IMR-90 (cell line): Measurements from ENCODE around the gene RARS2. TPM values are rescaled to one million over a fixed set of nuclear protein-coding genes. Genes with fewer than 3 reads are reported as not detected.

Experiments used
- ATAC-seq: fragments of 200-7000 bp; cut with Tn5 transposase; 2 replicates; pipeline ENCODE4 v1.9.1; 2020; ENCODE audit warnings: low read depth, mild to moderate bottlenecking, moderate library complexity
- BruUV-seq: library from RNA; stranded (reverse); fragments of 400-500 nt; replicated peaks from 2 replicates; lab custom pipeline; 2021; lab: Mats Ljungman, UMichigan
- CTCF ChIA-PET: fragments of 300-600 bp; formaldehyde crosslinking; extraction: SDS; loops from one replicate; lab custom pipeline; 2021; ENCODE audit warnings: antibody characterized with exemption; lab: Yijun Ruan, JAX
- POLR2A ChIA-PET: fragments of 300-600 bp; sonication (Branson Sonifier 250); formaldehyde crosslinking; loops from one replicate; lab custom pipeline; 2022; ENCODE audit warnings: antibody characterized with exemption; ENCODE audit not compliant: unreplicated experiment; lab: Charles Lee
- DNase-seq: peaks from one replicate; pipeline ENCODE4 v3.0.0; 2013
- H2AFZ ChIP-seq: replicated peaks from 2 replicates; pipeline ENCODE3; 2013; ENCODE audit warnings: low read length, mild to moderate bottlenecking; ENCODE audit not compliant: poor library complexity
- H2AK5ac ChIP-seq: 2 replicates; pipeline ENCODE4 v1.6.1; 2013; ENCODE audit warnings: low read depth, low read length, inconsistent platforms
- H2AK9ac ChIP-seq: replicated peaks from 2 replicates; pipeline ENCODE3; 2013; ENCODE audit warnings: mild to moderate bottlenecking, low read depth, low read length, moderate library complexity; ENCODE audit not compliant: poor library complexity
- H2BK120ac ChIP-seq: 2 replicates; pipeline ENCODE4 v1.6.1; 2013; ENCODE audit warnings: low read depth, low read length, inconsistent platforms
- H2BK15ac ChIP-seq: 3 replicates; pipeline ENCODE4 v1.6.1; 2013; ENCODE audit warnings: low read depth, low read length, inconsistent platforms
- H2BK20ac ChIP-seq: 2 replicates; pipeline ENCODE4 v1.6.1; 2013; ENCODE audit warnings: low read depth, mild to moderate bottlenecking, inconsistent platforms, low read length, moderate library complexity
- H2BK5ac ChIP-seq: 2 replicates; pipeline ENCODE4 v1.6.1; 2013; ENCODE audit warnings: mild to moderate bottlenecking, low read depth, low read length, inconsistent platforms; ENCODE audit not compliant: poor library complexity, severe bottlenecking
- H3K14ac ChIP-seq: replicated peaks from 2 replicates; pipeline ENCODE4 v1.6.1; 2013; ENCODE audit warnings: low read depth, low read length, inconsistent platforms
- H3K18ac ChIP-seq: 2 replicates; pipeline ENCODE4 v1.6.1; 2013; ENCODE audit warnings: low read depth, low read length, control low read depth
- H3K23ac ChIP-seq: 2 replicates; pipeline ENCODE4 v1.6.1; 2013; ENCODE audit warnings: low read depth, low read length, inconsistent platforms
- H3K27ac ChIP-seq: 2 replicates; pipeline ENCODE4 v1.5.1; 2013; ENCODE audit warnings: mild to moderate bottlenecking, control low read depth, low read length; ENCODE audit not compliant: insufficient read depth
- H3K27me3 ChIP-seq: 2 replicates; pipeline ENCODE4 v1.6.1; 2013; ENCODE audit warnings: low read length; ENCODE audit not compliant: control insufficient read depth, insufficient read depth
- H3K36me3 ChIP-seq: 2 replicates; pipeline ENCODE4 v1.6.1; 2013; ENCODE audit warnings: low read length, mixed read lengths; ENCODE audit not compliant: control insufficient read depth, insufficient read depth
- H3K4ac ChIP-seq: 2 replicates; pipeline ENCODE4 v1.6.1; 2013; ENCODE audit warnings: low read depth, low read length, inconsistent platforms
- H3K4me1 ChIP-seq: 2 replicates; pipeline ENCODE4 v1.6.1; 2013; ENCODE audit warnings: low read length, mixed read lengths; ENCODE audit not compliant: control insufficient read depth, insufficient read depth
- H3K4me2 ChIP-seq: 2 replicates; pipeline ENCODE4 v1.6.1; 2013; ENCODE audit warnings: low read depth, mild to moderate bottlenecking, control low read depth, low read length, moderate library complexity
- H3K4me3 ChIP-seq: 2 replicates; pipeline ENCODE4 v1.5.1; 2013; ENCODE audit warnings: low read depth, mild to moderate bottlenecking, control low read depth, low read length, moderate library complexity; ENCODE audit not compliant: insufficient read depth
- H3K56ac ChIP-seq: 2 replicates; pipeline ENCODE4 v1.6.1; 2013; ENCODE audit warnings: low read length, inconsistent platforms; ENCODE audit not compliant: insufficient read depth; ENCODE audit errors: extremely low read depth
- H3K79me1 ChIP-seq, 2 experiments: 2 replicates each; pipeline ENCODE4 v1.6.1; 2013; ENCODE audit warnings: low read length in 2 of 2, inconsistent platforms in 1 of 2, low read depth in 1 of 2
- H3K9ac ChIP-seq: 2 replicates; pipeline ENCODE4 v1.6.1; 2013; ENCODE audit warnings: low read depth, low read length, control low read depth
- H3K9me1 ChIP-seq: 2 replicates; pipeline ENCODE4 v1.6.1; 2013; ENCODE audit warnings: low read length, inconsistent platforms; ENCODE audit not compliant: insufficient read depth
- H3K9me3 ChIP-seq: 2 replicates; pipeline ENCODE4 v1.6.1; 2013; ENCODE audit warnings: low read length; ENCODE audit not compliant: control insufficient read depth, insufficient read depth
- H4K20me1 ChIP-seq: 2 replicates; pipeline ENCODE4 v1.6.1; 2013; ENCODE audit warnings: low read length, inconsistent platforms; ENCODE audit not compliant: insufficient read depth
- H4K5ac ChIP-seq: 2 replicates; pipeline ENCODE4 v1.6.1; 2013; ENCODE audit warnings: mild to moderate bottlenecking, low read depth, low read length, control low read depth
- H4K8ac ChIP-seq, 2 experiments: 2 replicates each; pipeline ENCODE4 v1.6.1; 2013; ENCODE audit warnings: low read depth in 2 of 2, low read length in 2 of 2, control low read depth in 1 of 2, inconsistent platforms in 1 of 2
- H4K91ac ChIP-seq: 2 replicates; pipeline ENCODE4 v1.6.1; 2013; ENCODE audit warnings: low read depth, low read length, inconsistent platforms; ENCODE audit not compliant: insufficient read depth
- CEBPB ChIP-seq: IDR thresholded peaks from 2 replicates; pipeline ENCODE4 v1.6.1; 2012; ENCODE audit warnings: low read depth, low read length, improper control_type of control experiment
- RAD21 ChIP-seq: IDR thresholded peaks from 2 replicates; pipeline ENCODE4 v1.6.1; 2012; ENCODE audit warnings: low read length, improper control_type of control experiment
- dilution Hi-C: fragments of 300-500 bp; cut with HindIII; formaldehyde crosslinking; loops from one replicate; pipeline ENCODE4 v1.14.3; 2018; ENCODE audit warnings: low sequenced_read_pairs; ENCODE audit not compliant: unreplicated experiment
- in situ Hi-C: fragments of 300-500 bp; cut with MboI; formaldehyde crosslinking; loops from 3 replicates; pipeline ENCODE4 v1.14.3; 2019; ENCODE audit warnings: low sequenced_read_pairs, inconsistent platforms, mixed read lengths
- intact Hi-C: fragments of 100-400 bp; cut with micrococcal nuclease; formaldehyde crosslinking; loops from 2 replicates; pipeline ENCODE4 v1.10.0; 2022
- polyA plus RNA-seq, 3 experiments: library from polyadenylated mRNA; depleted of rRNA; stranded (reverse); fragments of >200 nt; gene quantifications; 2 replicates each; pipeline ENCODE4 v1.2.3, GENCODE V29; 2012; ENCODE audit warnings: low replicate concordance in 1 of 3
- total RNA-seq: library from RNA; depleted of rRNA; stranded (reverse); fragments of >200 nt; gene quantifications from 2 replicates; pipeline ENCODE4 v1.2.3, GENCODE V29; 2012

Gene RARS2
- total and polyA plus RNA-seq, 2 of the 4 experiments (the other 2 are of a cell fraction) = 19.9 to 33.0 TPM

DNA sequence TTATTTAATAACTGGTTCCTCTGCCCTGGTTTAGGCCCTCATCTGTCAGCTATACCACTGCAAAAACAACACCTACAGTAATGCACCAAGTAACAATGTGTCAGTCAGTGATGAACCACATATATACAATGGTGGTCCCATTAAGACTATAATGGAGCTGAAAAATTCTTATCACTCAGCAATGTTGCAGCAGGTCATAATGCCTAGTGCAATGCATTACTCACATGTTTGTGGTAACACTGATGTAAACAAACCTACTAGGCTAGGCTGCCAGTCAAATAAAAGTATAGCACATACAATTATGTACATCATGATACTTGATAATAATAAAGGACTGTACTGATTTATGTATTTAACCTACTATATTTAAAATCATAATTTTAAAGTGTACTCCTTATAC lies 31.3 kb downstream of the RARS2 start:
- TF ChIP-seq CEBPB (0 out of 2 replicates have a peak, but pooled peaks have one; percentile 8), RAD21 (no peak)
- no peak overlapping the region for H3K23ac ChIP-seq
- no peaks in the 10 kb centered on the region for H3K27me3 ChIP-seq
- ChIA-PET POLR2A (no interaction called here), CTCF (interaction anchor here (0.6 to 0.9 kb wide), 2 partner anchors 23 to 97 kb away, joined by 3 read pairs; no protein-coding TSS in a partner anchor)
- peaks cover 7% of the 10 kb centered on the region; the same call in 1 of the 2 replicates for H4K20me1 ChIP-seq
- no peak overlapping the region for H3K56ac ChIP-seq
- H3K36me3 ChIP-seq = peaks cover 26% of the 10 kb centered on the region
- H3K27ac ChIP-seq = no peak overlapping the region
- peaks cover 6 to 49% of the 10 kb centered on the region in 2 experiments; a peak in 3 of 4 replicates for H3K79me1 ChIP-seq
- no peaks in the 10 kb centered on the region for H3K9me3 ChIP-seq
- no peak overlapping the region for H2BK15ac ChIP-seq
- in situ Hi-C loops (loop anchor here (25.0 kb wide), 1 partner anchor 1304 kb away; no protein-coding TSS in a partner anchor), intact Hi-C loops (no loop called here), dilution Hi-C loops (no loop called here)
- no peak overlapping the region for H2BK20ac ChIP-seq
- no peak overlapping the region for H2AFZ ChIP-seq
- no peak overlapping the region for H3K4me3 ChIP-seq
- H3K18ac ChIP-seq = no peak overlapping the region
- ATAC-seq = peak; percentile 42
- H3K4ac ChIP-seq = no peak overlapping the region
- no peak overlapping the region for H4K91ac ChIP-seq
- BruUV-seq = no TSS peak
- H3K14ac ChIP-seq = no peak overlapping the region
- H3K4me1 ChIP-seq = peaks cover 10% of the 10 kb centered on the region
- H2BK5ac ChIP-seq = peak overlapping the region; percentile 72
- no peak overlapping the region for H2AK9ac ChIP-seq
- no peak overlapping the region for H4K5ac ChIP-seq
- no peak overlapping the region for H3K9ac ChIP-seq
- H3K4me2 ChIP-seq = no peak overlapping the region
- peak; percentile 45 for DNase-seq
- peaks cover 5% of the 10 kb centered on the region for H3K9me1 ChIP-seq
- no peak overlapping the region for H4K8ac ChIP-seq
- no peak overlapping the region for H2BK120ac ChIP-seq
- no peak overlapping the region for H2AK5ac ChIP-seq
